Hepatocyte (in vitro differentiated cells): ENCODE measurements around the gene GRAMD1A. TPM values are rescaled to one million over a fixed set of nuclear protein-coding genes. Genes with fewer than 3 reads are reported as not detected.
A peak's percentile ranks its signal among the peaks of the same experiment; 100 is the strongest.

ENCODE experiments used
- DNase-seq: peaks from one replicate; pipeline ENCODE4 v3.0.0-alpha.2; 2016; ENCODE audit warnings: low spot score
- H2AFZ ChIP-seq: fragments of 200-600 bp; sonication (generic); 2 replicates; pipeline ENCODE4 v1.6.0; 2016; ENCODE audit warnings: antibody characterized with exemption, mild to moderate bottlenecking
- H3K27ac ChIP-seq: fragments of 200-600 bp; sonication (generic); 2 replicates; pipeline ENCODE4 v1.5.1; 2016; ENCODE audit warnings: mild to moderate bottlenecking
- H3K27me3 ChIP-seq: fragments of 200-600 bp; sonication (generic); 2 replicates; pipeline ENCODE4 v1.6.1; 2016
- H3K36me3 ChIP-seq: fragments of 200-600 bp; sonication (generic); replicated peaks from 2 replicates; pipeline ENCODE4 v1.5.1; 2016; ENCODE audit warnings: low read depth; ENCODE audit not compliant: insufficient read depth
- H3K4me1 ChIP-seq: fragments of 200-600 bp; sonication (generic); 2 replicates; pipeline ENCODE4 v1.5.1; 2016; ENCODE audit warnings: mild to moderate bottlenecking, moderate library complexity; ENCODE audit not compliant: insufficient read depth
- H3K4me2 ChIP-seq: fragments of 200-600 bp; sonication (generic); 2 replicates; pipeline ENCODE4 v1.6.0; 2016
- H3K4me3 ChIP-seq: fragments of 200-600 bp; sonication (generic); 2 replicates; pipeline ENCODE4 v1.5.1; 2016; ENCODE audit warnings: mild to moderate bottlenecking
- H3K79me2 ChIP-seq: fragments of 200-600 bp; sonication (generic); 2 replicates; pipeline ENCODE4 v1.6.0; 2017; ENCODE audit warnings: mild to moderate bottlenecking
- H3K9me2 ChIP-seq: fragments of 200-600 bp; sonication (generic); replicated peaks from 2 replicates; pipeline ENCODE4 v1.6.0; 2017; ENCODE audit warnings: mild to moderate bottlenecking; ENCODE audit not compliant: insufficient read depth
- H3K9me3 ChIP-seq: fragments of 200-600 bp; sonication (generic); 2 replicates; pipeline ENCODE4 v1.5.1; 2016; ENCODE audit warnings: low read depth, mild to moderate bottlenecking
- H4K20me1 ChIP-seq: fragments of 200-600 bp; sonication (generic); 2 replicates; pipeline ENCODE4 v1.6.0; 2016; ENCODE audit warnings: mild to moderate bottlenecking; ENCODE audit not compliant: insufficient read depth, poor library complexity, severe bottlenecking
- CTCF ChIP-seq: fragments of 200-600 bp; sonication (generic); IDR thresholded peaks from 2 replicates; pipeline ENCODE4 v1.5.1; 2016; ENCODE audit warnings: antibody characterized with exemption, mild to moderate bottlenecking; ENCODE audit not compliant: poor library complexity
- EZH2 ChIP-seq: fragments of 200-600 bp; sonication (generic); IDR thresholded peaks from 2 replicates; pipeline ENCODE4 v1.6.1; 2016; ENCODE audit warnings: antibody characterized with exemption, mild to moderate bottlenecking, borderline replicate concordance
- EZH2phosphoT487 ChIP-seq: fragments of 200-600 bp; sonication (generic); IDR thresholded peaks from one replicate; pipeline ENCODE4 v1.6.1; 2018; ENCODE audit warnings: antibody characterized with exemption, mild to moderate bottlenecking, low read depth, moderate library complexity; ENCODE audit not compliant: unreplicated experiment, severe bottlenecking
- WGBS: methylation state at CpG from one replicate; pipeline ENCODE4 v1.1.6; 2016; ENCODE audit warnings: low lambda C conversion rate; ENCODE audit errors: missing lambda C conversion rate; 5-methylcytosine and 5-hydroxymethylcytosine counted together
- polyA plus RNA-seq: library from polyadenylated mRNA; unstranded; fragments of >200 nt; fragmentation: Nextera tagmentation; extraction: Ambion mirVana; gene quantifications from 2 replicates; pipeline ENCODE4 v1.2.1, GENCODE V29; 2016
- total RNA-seq: library from RNA; depleted of rRNA; stranded (reverse); fragments of >200 nt; gene quantifications from 2 replicates; pipeline ENCODE4 v1.2.3, GENCODE V29; 2014

The GRAMD1A gene
- total and polyA plus RNA-seq, 2 experiments from 2014 or later, result 34.8 to 92.4 TPM

- Histone ChIP-seq H3K27ac (no peak overlapping the region), H3K9me2 (no peaks in the 10 kb centered on the region), H3K79me2 (peaks cover 25% of the 10 kb centered on the region), H3K4me2 (no peak overlapping the region), H3K4me3 (no peak overlapping the region), H2AFZ (no peak overlapping the region), H3K36me3 (no peaks in the 10 kb centered on the region), H4K20me1 (peaks cover 6% of the 10 kb centered on the region), H3K4me1 (peaks cover 10% of the 10 kb centered on the region), H3K27me3 (no peaks in the 10 kb centered on the region), H3K9me3 (no peaks in the 10 kb centered on the region)
- WGBS, result 81% methylated on average over 10 of the region's 10 CpGs
- peak; percentile 19 for DNase-seq
- no peak for TF ChIP-seq EZH2
- peak; percentile 3 for TF ChIP-seq CTCF
These were observed 45.7 kb downstream of the GRAMD1A start for GRCh38 chr19:35045667-35046300.

GRCh38 chr19:35046461-35046860 lies 46.3 kb downstream of the GRAMD1A start:
- WGBS, result 95% methylated on average over 5 of the region's 5 CpGs
- DNase-seq, result no peak
- H3K27me3 ChIP-seq, result no peaks in the 10 kb centered on the region
- peaks cover 25% of the 10 kb centered on the region for H3K79me2 ChIP-seq
- no peaks in the 10 kb centered on the region for H3K9me2 ChIP-seq
- no peak overlapping the region for H3K27ac ChIP-seq
- peaks cover 6% of the 10 kb centered on the region for H4K20me1 ChIP-seq
- H3K4me3 ChIP-seq, result no peak overlapping the region
- no peaks in the 10 kb centered on the region for H3K36me3 ChIP-seq
- no peaks in the 10 kb centered on the region for H3K9me3 ChIP-seq
- H3K4me1 ChIP-seq, result peaks cover 4% of the 10 kb centered on the region
- H2AFZ ChIP-seq, result no peak overlapping the region
- TF ChIP-seq EZH2 (no peak), EZH2phosphoT487 (no peak), CTCF (no peak)
- no peak overlapping the region for H3K4me2 ChIP-seq

- WGBS, result 79% methylated on average over 11 of the region's 12 CpGs
These were observed 48.8 kb downstream of the GRAMD1A start for GRCh38 chr19:35048911-35049411.

More at GRCh38 chr19:35048911-35049411, 48.8 kb downstream of the GRAMD1A start:
- H3K9me2 ChIP-seq, result no peaks in the 10 kb centered on the region
- H3K79me2 ChIP-seq, result peaks cover 10% of the 10 kb centered on the region
- H4K20me1 ChIP-seq, result peaks cover 6% of the 10 kb centered on the region
- H2AFZ ChIP-seq, result no peak overlapping the region
- no peak overlapping the region for H3K27ac ChIP-seq
- no peaks in the 10 kb centered on the region for H3K4me1 ChIP-seq
- no peak for TF ChIP-seq EZH2
- TF ChIP-seq EZH2phosphoT487, result no peak
- TF ChIP-seq CTCF, result no peak
- no peaks in the 10 kb centered on the region for H3K36me3 ChIP-seq
- no peaks in the 10 kb centered on the region for H3K27me3 ChIP-seq
- DNase-seq, result peak; percentile 3
- no peak overlapping the region for H3K4me3 ChIP-seq
- H3K9me3 ChIP-seq, result no peaks in the 10 kb centered on the region
- no peak overlapping the region for H3K4me2 ChIP-seq
